Inflammatory macrophage (primary cell): ENCODE results near the gene B3GAT2.

Experiments
- DNase-seq, 2 donors: peaks; one replicate each; pipeline ENCODE4 v3.0.0-alpha.2; 2020 to 2022

Gene B3GAT2

DNA sequence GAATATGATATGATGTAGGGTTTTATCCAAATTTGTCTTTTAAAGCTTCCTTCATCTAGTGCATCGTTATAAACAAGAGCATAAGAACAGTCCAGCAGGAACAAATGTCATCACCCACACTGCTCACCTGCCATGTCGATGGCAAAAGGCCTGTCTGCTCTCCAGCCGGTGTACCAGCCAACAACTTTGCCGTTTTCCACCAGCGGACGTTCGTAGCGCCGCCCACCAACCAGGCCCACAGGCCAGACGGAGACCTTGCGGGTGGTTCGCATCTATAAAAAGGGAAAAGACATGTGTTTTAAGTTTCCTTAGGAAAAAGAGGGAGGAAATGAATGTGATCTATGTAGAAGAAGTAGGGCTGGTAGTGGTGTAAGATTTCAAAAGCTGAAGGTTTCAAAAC lies 62.9 kb downstream of the B3GAT2 start:
- DNase-seq: no peak

DNA sequence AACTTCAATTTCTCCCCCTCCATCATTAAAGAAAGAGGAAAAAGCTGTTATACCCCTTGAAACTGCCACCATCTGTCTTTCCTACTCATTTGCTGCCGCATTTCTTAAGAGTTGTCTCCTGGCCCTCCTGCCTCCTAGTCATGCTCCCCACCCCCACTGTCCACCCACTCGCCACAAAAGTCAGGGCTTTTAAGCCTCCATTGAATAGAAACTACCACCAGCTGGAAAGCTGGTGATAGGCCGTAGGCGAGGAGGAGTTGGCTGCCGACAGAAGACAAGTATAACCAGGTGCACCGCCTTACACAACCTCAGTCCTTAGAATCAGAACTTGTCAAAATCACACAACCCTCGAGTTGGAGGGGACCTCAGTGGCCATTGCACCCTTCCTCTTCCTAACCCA lies 67.6 kb downstream of the B3GAT2 start:
- DNase-seq: no peak

DNA sequence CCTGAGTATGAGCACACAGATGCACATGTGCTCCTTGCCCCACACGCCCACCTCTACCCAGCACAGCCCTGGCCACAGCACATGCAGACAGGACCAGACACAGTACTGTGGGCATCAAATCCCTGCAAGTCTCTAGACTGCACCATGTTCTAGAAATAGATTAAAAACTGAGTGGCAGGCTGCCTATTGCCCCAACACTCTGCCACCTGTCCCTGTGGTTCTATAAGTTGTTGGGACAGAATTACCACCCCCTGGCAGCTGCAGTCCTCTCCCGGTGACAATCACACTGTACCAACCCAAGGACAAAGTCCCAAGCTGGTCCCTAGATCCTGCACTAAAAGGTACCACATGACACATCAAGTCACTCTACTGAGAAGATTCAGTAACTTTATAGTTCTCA lies 70.2 kb downstream of the B3GAT2 start:
- no peak for DNase-seq

DNA sequence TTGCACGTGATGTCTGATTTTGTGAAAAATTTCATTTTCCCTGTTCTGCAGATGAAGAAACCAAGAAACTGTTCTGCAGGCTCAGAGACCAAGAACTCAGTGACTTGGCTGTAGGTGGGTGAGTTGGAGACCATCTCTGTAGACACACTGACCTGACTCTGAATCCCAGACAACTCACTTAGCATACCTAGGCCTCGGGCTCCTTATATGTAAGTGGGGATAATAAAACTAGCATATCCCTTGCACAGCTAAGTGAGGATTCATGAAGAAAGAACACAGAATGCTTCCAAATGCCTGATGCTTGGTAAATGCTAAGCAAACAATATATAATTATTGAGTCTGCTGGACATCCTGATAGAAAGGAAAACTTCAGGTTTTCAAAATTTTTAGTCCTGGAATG lies 70.8 kb downstream of the B3GAT2 start:
- no peak for DNase-seq

DNA sequence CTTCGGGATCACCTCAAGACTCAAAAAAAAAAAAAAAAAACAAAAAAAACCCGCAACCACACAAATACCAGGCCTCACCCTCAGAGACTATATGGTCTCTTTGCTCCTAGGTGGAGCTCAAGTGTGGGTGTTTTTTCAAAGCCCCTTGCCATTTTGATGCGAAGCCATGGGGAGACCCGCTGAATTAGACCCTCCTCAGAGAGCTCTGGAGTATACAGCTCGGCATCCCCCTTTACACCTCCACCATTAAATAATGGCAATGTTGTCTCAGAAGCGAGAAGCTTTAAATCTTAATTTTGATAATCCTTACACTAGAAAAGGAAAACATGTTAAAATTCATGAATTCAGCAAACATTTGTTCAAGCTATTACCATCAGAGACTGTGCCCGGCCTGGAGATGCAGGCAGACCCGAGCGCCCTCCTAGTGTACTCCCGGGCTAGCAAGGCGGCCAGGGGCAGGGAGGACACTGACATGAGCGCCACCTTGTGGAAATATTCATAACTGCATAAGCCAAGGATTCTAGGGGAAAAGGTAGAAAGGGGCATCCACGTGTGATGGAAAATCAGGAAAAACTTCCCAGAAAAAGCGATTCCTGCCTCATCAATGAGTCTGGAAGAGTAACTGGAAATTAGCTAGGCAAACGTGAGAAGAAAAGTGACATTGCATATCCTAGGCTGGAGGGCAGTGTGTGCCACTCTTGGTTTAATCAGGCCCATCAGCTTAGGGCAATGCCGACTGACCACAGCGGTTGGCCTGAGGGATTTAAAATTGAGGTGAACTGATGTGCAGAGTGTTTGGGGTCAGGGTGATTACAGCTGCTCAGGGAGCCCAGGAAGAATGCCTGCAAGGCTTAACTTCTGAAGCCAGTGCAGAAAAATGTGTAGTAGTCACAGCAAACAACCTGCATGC lies 72.5 kb downstream of the B3GAT2 start:
- DNase-seq: peak; percentile 49 to 67

DNA sequence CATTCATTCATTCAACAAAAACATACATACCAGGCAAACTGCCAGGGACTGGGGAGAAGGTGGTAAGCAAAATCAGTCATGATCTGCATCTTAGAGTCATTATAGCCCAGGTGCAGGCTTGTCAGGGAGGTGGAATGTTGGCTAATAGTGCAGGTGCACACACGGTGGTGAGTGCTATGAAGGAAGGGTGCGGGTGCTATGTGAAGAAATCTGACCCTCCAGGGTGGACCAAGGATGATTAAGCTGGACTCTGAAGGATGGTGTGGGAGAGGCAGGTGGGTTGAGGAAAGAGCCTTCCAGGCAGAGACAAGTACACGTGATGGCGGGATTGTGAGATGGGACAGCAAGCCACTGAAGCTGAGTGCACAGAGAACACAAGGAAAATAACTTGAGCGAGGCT lies 77.4 kb downstream of the B3GAT2 start:
- no peak for DNase-seq

DNA sequence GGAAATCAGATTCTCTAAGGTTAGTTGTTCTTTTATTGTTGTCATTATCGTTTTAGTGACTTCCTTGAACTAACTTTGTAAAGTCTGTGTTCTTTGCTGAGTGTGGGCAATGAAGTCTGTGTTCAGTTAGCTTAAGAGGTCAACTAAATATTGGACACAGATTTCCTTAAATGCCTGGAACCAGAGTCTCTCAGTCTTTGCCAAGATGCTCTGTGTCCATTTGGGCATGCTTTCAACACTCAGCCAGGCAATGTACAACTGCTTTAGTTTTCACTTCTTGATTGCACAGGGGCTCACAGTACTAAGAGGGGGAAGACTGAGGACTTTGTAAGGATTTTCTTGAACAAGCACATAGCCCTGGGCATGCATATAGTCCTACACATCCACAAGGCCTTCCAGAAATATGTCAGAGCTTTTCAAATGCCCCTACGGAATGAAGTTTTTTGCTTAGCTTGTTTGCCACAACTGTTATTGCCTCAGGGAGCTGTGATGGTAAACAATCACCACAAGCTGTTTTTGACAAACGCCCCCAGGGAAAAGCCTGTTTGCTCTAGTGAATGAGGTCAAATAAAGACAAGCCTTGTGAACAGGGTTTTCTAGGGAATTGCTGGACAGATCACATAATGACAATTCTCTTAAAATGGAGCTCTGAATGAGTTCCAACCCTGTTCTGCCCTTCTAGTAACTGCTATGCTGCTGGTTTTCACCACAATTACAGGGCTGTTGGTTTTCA lies 82.5 kb downstream of the B3GAT2 start:
- no peak for DNase-seq

DNA sequence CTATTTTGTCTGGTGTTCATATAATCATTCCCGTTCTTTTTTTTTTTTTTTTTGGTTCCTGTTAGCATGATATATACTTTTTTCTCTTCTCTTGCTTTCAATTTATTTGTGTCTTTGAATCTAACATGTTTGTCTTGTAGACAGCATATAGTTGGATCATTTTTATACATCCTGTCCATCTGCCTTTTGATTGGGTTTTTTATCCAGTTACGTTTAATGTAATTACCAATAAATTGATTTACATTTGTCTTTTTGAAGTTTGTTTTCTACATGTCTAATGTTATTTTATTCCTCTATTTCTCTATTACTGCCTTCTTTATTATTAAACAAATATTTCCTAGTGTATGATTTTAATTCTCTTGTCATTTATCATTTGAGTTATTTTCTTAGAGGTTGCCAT lies 84.4 kb downstream of the B3GAT2 start:
- no peak for DNase-seq

DNA sequence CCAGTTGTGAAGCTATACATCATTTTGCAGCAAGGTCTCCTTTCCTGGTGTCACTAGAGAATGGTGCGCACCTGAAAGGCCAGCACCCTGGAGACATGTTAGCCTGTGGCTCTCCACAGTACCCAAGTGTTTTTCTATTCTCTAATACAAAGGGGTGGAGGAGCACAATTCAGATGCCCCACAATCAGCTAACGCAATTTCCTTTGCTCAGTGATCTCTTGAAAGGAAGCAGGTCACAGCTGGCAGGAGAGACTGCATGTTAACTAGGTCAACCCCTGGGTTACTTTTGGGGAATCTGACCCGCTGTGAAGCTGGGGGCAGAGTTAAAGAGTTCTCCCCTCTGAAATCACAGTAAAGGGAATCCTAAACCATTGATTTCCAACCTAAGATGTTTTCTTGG lies 92.5 kb downstream of the B3GAT2 start:
- no peak for DNase-seq

DNA sequence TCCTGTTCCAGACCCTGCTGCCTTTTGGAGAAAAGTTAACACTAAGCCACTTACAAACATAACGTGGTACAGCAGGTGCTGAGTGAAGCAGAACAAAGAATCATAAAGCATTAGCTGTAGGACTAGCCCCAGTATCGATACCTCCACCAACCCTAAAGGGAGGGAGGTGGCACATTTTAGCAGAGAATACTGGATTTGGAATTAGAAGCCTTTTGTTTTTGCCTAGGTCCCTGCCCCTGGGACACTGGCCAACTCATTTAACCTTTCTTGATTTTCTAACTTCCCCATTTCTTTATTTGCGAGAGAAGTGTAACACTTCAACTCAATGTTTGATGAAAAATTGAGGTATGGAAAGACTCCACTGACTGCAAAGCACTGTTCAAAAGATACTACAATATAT lies 93.5 kb downstream of the B3GAT2 start:
- DNase-seq: no peak

DNA sequence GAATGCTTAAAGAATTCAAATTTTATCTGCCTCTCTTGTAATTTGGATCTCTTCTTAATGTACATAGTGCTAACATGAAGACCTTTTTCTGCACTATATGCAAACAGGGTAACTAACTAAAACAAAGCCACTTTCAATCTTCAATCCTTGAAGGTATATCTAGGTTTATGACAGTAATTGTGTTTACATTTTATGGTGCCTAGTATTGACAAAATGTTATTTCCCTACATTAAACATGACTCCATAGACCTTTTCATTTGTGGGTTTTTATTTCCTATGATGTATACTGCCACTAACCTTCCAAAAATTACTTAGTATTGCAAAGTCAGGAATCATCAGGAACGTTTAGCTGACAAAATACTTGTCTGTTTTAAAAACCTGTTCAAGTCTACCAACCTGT lies 95.9 kb downstream of the B3GAT2 start:
- no peak for DNase-seq

DNA sequence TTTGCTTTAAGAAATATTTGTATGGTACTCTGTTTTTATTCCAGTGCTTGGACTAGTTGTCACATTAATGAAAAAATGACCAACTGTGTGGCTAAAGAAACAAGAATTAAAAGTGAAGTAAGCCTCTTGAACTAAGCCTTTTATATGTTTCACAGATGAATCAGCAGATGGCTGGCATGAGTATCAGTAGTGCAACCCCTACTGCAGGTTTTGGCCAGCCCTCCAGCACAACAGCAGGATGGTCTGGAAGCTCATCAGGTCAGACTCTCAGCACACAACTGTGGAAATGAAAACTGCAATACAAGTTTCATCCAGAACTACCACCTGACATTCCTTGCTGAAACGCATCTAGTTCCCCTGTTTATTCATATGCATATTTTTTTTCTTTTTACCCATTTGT lies 96.8 kb downstream of the B3GAT2 start:
- DNase-seq: no peak

DNA sequence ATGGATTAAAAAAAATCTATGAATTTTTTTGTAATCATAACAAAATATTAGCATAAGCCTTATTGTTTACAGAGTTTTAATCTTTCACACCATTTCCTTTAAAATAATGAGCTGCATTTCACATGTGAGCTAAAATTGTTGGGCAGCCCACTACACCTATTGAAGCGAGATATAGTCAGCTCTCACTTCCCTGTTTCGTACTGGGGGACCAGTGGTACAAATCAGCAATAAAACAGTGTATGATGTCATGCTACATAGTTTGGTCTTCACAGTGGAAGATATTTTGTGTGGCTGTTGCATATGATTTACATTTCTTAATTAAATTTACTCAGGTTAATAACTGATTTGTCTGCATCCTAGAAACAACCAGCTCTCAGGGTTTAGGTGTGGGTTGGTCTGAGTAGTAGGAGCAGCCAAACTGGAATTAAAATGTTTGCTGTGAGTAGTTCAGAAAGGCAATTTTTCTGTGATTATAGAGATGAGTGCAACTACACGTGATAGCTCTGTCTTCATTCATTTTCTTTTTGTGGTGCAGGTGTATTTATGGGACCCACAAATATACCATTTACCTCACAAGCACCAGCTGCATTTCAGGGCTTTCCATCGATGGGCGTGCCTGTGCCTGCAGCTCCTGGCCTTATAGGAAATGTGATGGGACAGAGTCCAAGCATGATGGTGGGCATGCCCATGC lies 99.3 kb downstream of the B3GAT2 start:
- DNase-seq: no peak

DNA sequence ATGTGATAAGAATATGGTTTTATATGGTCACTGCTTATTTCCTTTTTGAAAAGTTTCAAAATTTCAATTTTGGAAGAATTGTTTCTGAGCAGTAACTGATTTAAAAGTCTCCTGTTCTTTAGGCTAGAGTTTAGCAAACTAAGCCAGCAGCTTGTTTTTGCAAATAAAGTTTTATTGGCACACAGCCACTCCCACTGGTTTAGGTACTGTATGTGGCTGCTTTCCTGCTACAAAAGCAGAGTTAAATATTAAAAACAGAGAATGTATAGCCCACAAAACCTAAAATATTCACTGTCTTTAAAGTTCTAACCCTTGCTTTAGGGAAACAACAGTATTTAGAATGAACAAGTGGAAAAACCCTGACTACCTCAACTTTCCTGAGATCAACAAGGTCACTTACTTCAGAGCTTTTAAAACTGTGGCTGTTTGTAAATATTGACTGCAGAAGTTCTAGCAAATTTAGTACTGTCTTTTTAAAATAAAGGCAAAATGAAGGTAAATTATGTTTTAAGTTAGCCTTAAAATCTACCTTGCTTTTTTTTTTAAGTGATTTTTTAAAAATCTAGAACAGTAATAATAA lies 104.1 kb downstream of the B3GAT2 start:
- DNase-seq: no peak

DNA sequence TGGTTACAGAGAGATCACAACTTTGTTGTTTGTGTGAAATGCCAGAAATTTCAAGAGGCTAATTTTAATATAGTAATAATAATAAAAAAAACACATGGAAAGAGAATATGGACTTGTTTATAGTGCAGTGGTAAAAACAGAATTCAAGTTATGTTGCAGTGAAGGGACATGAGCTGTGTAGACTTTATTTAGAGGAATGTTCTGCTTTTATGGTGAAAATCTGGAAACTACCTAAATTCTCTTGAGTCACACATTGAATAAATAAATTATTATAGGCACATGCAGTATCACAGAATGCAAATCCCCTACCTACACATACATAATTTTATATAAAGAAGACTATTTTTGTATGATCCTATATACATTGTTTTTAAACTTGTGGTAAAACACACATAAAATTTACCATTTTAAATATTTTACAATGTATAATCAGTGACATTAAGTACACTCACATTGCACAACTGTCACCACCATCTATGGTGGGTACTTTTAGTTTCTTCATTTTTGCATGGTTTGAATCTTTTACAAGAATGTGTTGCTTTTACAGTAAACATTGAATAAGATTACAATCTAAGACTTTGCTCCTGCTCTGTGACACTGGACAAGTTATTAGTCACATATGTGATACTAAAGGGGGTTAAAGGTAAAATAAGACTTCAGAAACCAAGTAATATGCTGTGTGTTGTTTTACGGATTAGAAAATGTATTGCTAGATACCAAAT lies 107.4 kb downstream of the B3GAT2 start:
- DNase-seq: no peak

DNA sequence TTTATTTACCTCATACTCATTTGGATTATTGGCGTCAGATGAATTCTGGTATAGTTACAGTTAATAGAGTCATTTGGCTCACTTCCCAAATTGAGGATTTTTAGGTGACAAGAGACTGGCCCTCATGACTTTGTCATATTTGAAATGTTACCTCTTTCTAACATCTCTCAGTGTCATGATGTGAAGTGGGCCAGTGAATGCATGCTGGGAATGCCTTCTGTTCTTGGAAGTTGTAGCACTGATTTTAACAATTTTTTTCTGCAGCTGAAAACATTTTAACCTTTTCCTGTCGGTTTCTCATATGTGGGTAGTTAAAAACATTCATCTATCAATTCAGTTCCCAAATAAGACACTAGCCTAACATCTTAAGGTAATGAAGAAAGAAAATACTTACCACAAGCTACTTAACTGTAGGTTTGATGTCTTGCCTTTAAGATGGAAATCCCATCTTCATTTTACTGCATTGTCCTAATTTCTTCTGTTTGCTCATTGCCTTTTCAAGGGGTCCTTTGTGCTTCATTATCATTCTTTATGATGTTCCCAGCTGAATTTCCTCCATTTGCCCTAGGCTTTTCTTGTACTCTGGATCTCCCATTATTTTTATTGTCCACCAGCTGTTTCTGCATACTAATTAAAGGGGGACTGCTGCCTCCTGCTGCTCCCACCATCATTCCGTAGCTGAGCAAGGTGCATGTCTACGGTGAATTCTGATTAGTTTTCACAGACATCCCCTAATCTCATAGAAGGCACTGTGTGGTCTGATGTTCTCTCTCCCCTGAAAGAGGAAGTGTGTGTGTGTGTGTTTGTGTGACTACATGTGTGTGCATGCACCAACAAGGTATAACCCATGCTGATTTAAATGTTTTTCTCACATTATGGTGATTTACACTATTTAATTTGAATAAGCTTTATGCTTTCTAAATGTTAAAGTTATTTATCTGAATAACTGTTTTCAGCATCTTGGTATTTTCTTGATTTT lies 109.5 kb downstream of the B3GAT2 start:
- DNase-seq: no peak

DNA sequence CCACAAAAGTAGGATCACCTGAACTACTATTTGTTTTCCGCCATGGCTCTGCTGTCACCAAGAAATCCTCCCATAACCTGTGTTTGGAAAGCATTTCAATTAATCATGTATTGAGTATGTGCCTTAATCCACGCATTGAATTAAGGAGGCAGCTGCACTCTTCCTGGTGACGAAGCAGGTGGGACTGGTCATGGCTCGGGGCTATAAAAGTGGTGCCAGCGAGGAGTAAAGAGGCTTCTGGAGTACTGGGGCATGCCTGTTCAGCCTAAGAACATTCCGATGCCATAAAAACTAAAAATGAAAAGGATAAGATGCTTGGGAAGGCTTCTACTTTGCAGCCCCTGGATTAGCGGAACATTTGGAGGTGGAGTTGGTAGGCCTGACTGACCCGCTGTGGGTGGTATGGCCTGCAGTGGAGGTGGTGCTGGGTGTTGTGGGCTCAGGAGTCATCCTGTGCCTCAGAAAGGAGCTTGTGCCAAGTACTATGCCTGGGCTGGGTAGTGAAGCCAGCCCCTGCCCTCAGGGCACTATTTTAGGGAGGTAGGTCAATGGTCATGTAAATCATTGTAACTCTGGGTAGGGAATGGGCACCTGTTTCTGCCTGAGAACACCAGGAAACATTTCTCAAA lies 110.5 kb downstream of the B3GAT2 start:
- DNase-seq: no peak

DNA sequence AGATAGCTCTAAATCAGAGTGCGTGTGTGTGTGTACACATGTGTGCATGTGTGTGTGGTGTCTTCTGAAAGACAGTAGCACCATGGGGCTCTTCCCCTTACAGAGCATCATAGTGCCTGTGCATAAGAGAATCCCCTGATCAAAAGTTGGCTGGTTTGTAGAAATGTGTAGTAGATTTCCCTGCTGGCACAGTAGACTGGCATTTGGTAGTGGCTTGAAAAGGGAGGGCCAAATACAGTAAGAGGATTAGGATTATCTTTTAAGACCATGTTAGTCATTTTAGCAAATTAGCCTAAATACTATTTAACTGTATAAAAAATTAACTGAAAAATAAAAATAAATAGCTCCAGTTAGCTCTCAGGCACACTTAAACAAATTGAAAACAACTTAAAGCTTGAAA lies 112.6 kb downstream of the B3GAT2 start:
- DNase-seq: no peak

DNA sequence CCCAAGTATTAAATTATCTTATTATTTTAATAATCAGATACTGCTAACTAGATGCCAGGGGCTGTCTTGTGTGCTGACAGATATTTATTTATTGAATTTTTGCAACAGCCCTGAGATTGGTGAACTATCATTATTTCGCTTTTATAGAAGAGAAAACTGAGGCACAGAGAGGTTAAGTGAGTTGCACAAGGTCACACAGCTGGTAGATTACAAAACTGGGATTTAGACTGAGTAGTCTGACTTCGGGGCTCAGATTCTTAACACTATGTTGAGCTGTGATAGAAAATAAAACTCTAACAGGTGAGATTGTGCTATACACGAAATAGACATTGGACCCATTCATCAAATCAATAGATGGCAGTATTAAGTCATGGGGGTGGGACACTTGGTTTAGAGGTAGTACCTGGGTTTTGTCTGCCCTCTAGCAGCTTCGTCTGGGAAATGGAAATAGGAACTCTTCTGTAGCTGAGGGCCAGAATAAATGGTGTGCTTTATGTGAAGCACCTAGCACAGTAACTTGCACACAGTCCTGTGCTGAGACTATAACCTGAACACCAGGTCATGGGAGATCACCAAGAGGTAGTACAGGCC lies 113.4 kb downstream of the B3GAT2 start:
- no peak for DNase-seq

DNA sequence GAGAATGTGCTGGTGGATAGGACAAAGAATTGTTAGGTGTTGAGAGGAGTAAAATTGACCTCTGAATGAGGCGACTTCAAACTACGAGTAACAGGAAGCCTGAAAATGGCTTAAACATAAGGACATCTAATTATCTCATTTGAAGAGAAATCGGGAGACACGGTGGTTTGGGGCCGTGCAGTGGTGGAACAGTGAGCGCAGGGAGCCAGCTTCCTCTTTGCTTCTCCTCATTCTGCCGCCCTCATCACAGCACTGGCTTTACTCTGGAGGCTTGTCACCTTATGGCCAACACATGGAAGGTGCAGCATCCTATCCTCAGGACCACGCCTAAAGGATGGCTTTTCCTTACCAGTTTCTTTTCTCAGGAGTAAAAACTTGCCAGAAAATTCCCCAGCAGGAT lies 114.3 kb downstream of the B3GAT2 start:
- DNase-seq: no peak
